Measurements from ENCODE around the gene PPM1F.
"Not testable (repeated sequence)": the region's sequence is repeated elsewhere in the genome, so short reads cannot be mapped to it uniquely, and the experiment has no call there.

Gene PPM1F

GRCh38 chr22:21907638-21908522 lies 44.8 kb downstream of the PPM1F start:
- no peak overlapping the region for H3K9ac ChIP-seq
- H3K27ac ChIP-seq, result no peak overlapping the region
- no peaks in the 10 kb centered on the region for H3K9me3 ChIP-seq (replicated peaks in 1 of 11)
- no peaks in the 10 kb centered on the region for H4K20me1 ChIP-seq
- H3K4me3 ChIP-seq, result no peak overlapping the region
- no peak for TF ChIP-seq Cebpa-rat (IDR thresholded peaks at IDR 0.05)
- H3K27me3 ChIP-seq, result no peaks in the 10 kb centered on the region
- H3K4me1 ChIP-seq, result 0 out of 20 replicates have a peak, but pooled peaks cover 0 to 4% (median 0%) of the 10 kb centered on the region in 10 experiments
- H3K36me3 ChIP-seq, result no peaks in the 10 kb centered on the region
- H3K4me2 ChIP-seq, result no peak overlapping the region

GRCh38 chr22:21905234-21905633 lies 47.4 kb downstream of the PPM1F start:
- H3K27ac ChIP-seq; H3K4me1 ChIP-seq; H3K9me3 ChIP-seq (replicated peaks in 1 of 11); H3K27me3 ChIP-seq; H3K36me3 ChIP-seq; H4K20me1 ChIP-seq; H3K4me3 ChIP-seq; H3K9ac ChIP-seq; H3K4me2 ChIP-seq: not testable (repeated sequence)

- Histone ChIP-seq H3K27me3 (no peaks in the 10 kb centered on the region), H3K9ac (no peak overlapping the region), H3K27ac (no peak overlapping the region), H3K4me2 (no peak overlapping the region), H4K20me1 (no peaks in the 10 kb centered on the region), H3K4me3 (no peak overlapping the region), H3K9me3 (replicated peaks in 1 of 11) (no peaks in the 10 kb centered on the region), H3K4me1 (no peaks in the 10 kb centered on the region), H3K36me3 (no peaks in the 10 kb centered on the region)
- no peak for TF ChIP-seq Cebpa-rat (IDR thresholded peaks at IDR 0.05)
These were observed 48.3 kb downstream of the PPM1F start for GRCh38 chr22:21904250-21904789.

- Histone ChIP-seq H3K4me1 (no peaks in the 10 kb centered on the region), H4K20me1 (no peaks in the 10 kb centered on the region), H3K4me2 (no peak overlapping the region), H3K4me3 (no peak overlapping the region), H3K27ac (no peak overlapping the region), H3K9me3 (replicated peaks in 1 of 11) (no peaks in the 10 kb centered on the region), H3K9ac (no peak overlapping the region), H3K27me3 (no peaks in the 10 kb centered on the region), H3K36me3 (no peaks in the 10 kb centered on the region)
- TF ChIP-seq Cebpa-rat (IDR thresholded peaks at IDR 0.05), result no peak
These were observed 49.4 kb downstream of the PPM1F start for GRCh38 chr22:21903283-21903682.

GRCh38 chr22:21902296-21903087 lies 50.2 kb downstream of the PPM1F start:
- no peak overlapping the region for H3K4me3 ChIP-seq
- H3K9me3 ChIP-seq (replicated peaks in 1 of 11), result no peaks in the 10 kb centered on the region
- no peak overlapping the region for H3K27ac ChIP-seq
- no peaks in the 10 kb centered on the region for H3K27me3 ChIP-seq
- no peaks in the 10 kb centered on the region for H3K4me1 ChIP-seq
- no peak for TF ChIP-seq Cebpa-rat (IDR thresholded peaks at IDR 0.05)
- no peak overlapping the region for H3K9ac ChIP-seq
- H4K20me1 ChIP-seq, result no peaks in the 10 kb centered on the region
- no peak overlapping the region for H3K4me2 ChIP-seq
- H3K36me3 ChIP-seq, result no peaks in the 10 kb centered on the region

- no peak for TF ChIP-seq Cebpa-rat (IDR thresholded peaks at IDR 0.05)
- Histone ChIP-seq H3K4me3 (no peak overlapping the region), H4K20me1 (no peaks in the 10 kb centered on the region), H3K36me3 (no peaks in the 10 kb centered on the region), H3K4me2 (no peak overlapping the region), H3K4me1 (no peaks in the 10 kb centered on the region), H3K9me3 (replicated peaks in 1 of 11) (no peaks in the 10 kb centered on the region; a peak in 1 of 22 replicates), H3K27me3 (no peaks in the 10 kb centered on the region), H3K9ac (no peak overlapping the region), H3K27ac (no peak overlapping the region)
These were observed 54.2 kb downstream of the PPM1F start for GRCh38 chr22:21898354-21898896.

GRCh38 chr22:21896951-21897513 lies 55.6 kb downstream of the PPM1F start:
- no peaks in the 10 kb centered on the region; a peak in 1 of 22 replicates for H3K9me3 ChIP-seq (replicated peaks in 1 of 11)
- no peak overlapping the region for H3K27ac ChIP-seq
- no peaks in the 10 kb centered on the region for H3K36me3 ChIP-seq
- H4K20me1 ChIP-seq, result no peaks in the 10 kb centered on the region
- no peak overlapping the region for H3K4me3 ChIP-seq
- no peak overlapping the region for H3K4me2 ChIP-seq
- H3K27me3 ChIP-seq, result no peaks in the 10 kb centered on the region
- no peak overlapping the region for H3K9ac ChIP-seq
- TF ChIP-seq Cebpa-rat (IDR thresholded peaks at IDR 0.05), result no peak
- H3K4me1 ChIP-seq, result no peaks in the 10 kb centered on the region

GRCh38 chr22:21896275-21896674 lies 56.4 kb downstream of the PPM1F start:
- H3K36me3 ChIP-seq; H3K9ac ChIP-seq; H3K4me1 ChIP-seq; H3K9me3 ChIP-seq (replicated peaks in 1 of 11); H3K27ac ChIP-seq; H3K4me2 ChIP-seq; H3K27me3 ChIP-seq; H3K4me3 ChIP-seq; H4K20me1 ChIP-seq: not testable (repeated sequence)

GRCh38 chr22:21894799-21895198 lies 57.8 kb downstream of the PPM1F start:
- Histone ChIP-seq H3K4me2 (no peak overlapping the region), H3K27me3 (no peaks in the 10 kb centered on the region), H3K4me1 (no peaks in the 10 kb centered on the region), H3K36me3 (no peaks in the 10 kb centered on the region), H4K20me1 (no peaks in the 10 kb centered on the region), H3K27ac (no peak overlapping the region), H3K9ac (no peak overlapping the region), H3K4me3 (no peak overlapping the region), H3K9me3 (replicated peaks in 1 of 11) (no peaks in the 10 kb centered on the region; a peak in 1 of 22 replicates)
- TF ChIP-seq Cebpa-rat (IDR thresholded peaks at IDR 0.05), result no peak
